ENCODE results near the gene DIABLO.
"Not testable (repeated sequence)": the region's sequence is repeated elsewhere in the genome, so short reads cannot be mapped to it uniquely, and the experiment has no call there.

DIABLO gene

GRCh38 chr12:122187466-122187865 is 38.4 kb downstream of the DIABLO start:
- DNase-seq, result no peak

GRCh38 chr12:122185494-122186082 is 40.3 kb downstream of the DIABLO start:
- no peak for DNase-seq

- no peak for DNase-seq
Observed at GRCh38 chr12:122185079-122185478, 40.8 kb downstream of the DIABLO start.

GRCh38 chr12:122184517-122184916 is 41.3 kb downstream of the DIABLO start:
- DNase-seq, result no peak

- no peak for DNase-seq
Observed at GRCh38 chr12:122183588-122183940, 42.3 kb downstream of the DIABLO start.

- no peak for DNase-seq
Observed at GRCh38 chr12:122182887-122183587, 42.8 kb downstream of the DIABLO start, which contains the start of gene LRRC43. Gene LRRC43 (plus strand): TSS chr12:122183123. CDS start chr12:122183145, 22 bp downstream.

GRCh38 chr12:122176473-122176872 is 49.4 kb downstream of the DIABLO start:
- not testable (repeated sequence) for DNase-seq

GRCh38 chr12:122174155-122174845 is 51.6 kb downstream of the DIABLO start, which contains the start of gene IL31:
Gene IL31 (minus strand): TSS chr12:122174221. CDS start chr12:122174172, 49 bp downstream.
- DNase-seq, result no peak

- DNase-seq, result no peak
Observed at GRCh38 chr12:122172262-122172939, 53.5 kb downstream of the DIABLO start.

GRCh38 chr12:122171399-122171798 is 54.5 kb downstream of the DIABLO start:
- no peak for DNase-seq

- DNase-seq, result no peak
Observed at GRCh38 chr12:122168492-122168891, 57.4 kb downstream of the DIABLO start.

- no peak for DNase-seq
Observed at GRCh38 chr12:122167356-122167925, 58.4 kb downstream of the DIABLO start.

- no peak for DNase-seq
Observed at GRCh38 chr12:122166422-122167349, 59.2 kb downstream of the DIABLO start.

- DNase-seq, result no peak
Observed at GRCh38 chr12:122162976-122163375, 62.9 kb downstream of the DIABLO start.

- DNase-seq, result no peak
Observed at GRCh38 chr12:122161682-122162081, 64.2 kb downstream of the DIABLO start.

- no peak for DNase-seq
Observed at GRCh38 chr12:122160761-122161160, 65.1 kb downstream of the DIABLO start.

GRCh38 chr12:122159882-122160281 is 66.0 kb downstream of the DIABLO start:
- no peak for DNase-seq

- no peak for DNase-seq
Observed at GRCh38 chr12:122158700-122159285, 67.1 kb downstream of the DIABLO start.

All from NCI-H446 (cell line).